Endothelial cell (in vitro differentiated cells): ENCODE data around the gene DOCK1. TPM values are rescaled to one million over a fixed set of nuclear protein-coding genes. Genes with fewer than 3 reads are reported as not detected.

ENCODE experiments used
- DNase-seq: peaks from one replicate; pipeline ENCODE4 v3.0.0; 2021; ENCODE audit warnings: low spot score
- H3K27ac Mint-ChIP-seq: one replicate; pipeline ENCODE4 v1.8.0; 2021; ENCODE audit warnings: mixed read lengths, inconsistent platforms; ENCODE audit not compliant: unreplicated experiment
- H3K27me3 Mint-ChIP-seq: one replicate; pipeline ENCODE4 v1.8.0; 2021; ENCODE audit warnings: mild to moderate bottlenecking, moderate library complexity, mixed read lengths, inconsistent platforms; ENCODE audit not compliant: unreplicated experiment
- H3K36me3 Mint-ChIP-seq: one replicate; pipeline ENCODE4 v1.8.0; 2021; ENCODE audit warnings: mild to moderate bottlenecking, low read depth, mixed read lengths, inconsistent platforms; ENCODE audit not compliant: unreplicated experiment
- H3K4me1 Mint-ChIP-seq: one replicate; pipeline ENCODE4 v1.8.0; 2021; ENCODE audit warnings: mild to moderate bottlenecking, mixed read lengths, inconsistent platforms; ENCODE audit not compliant: unreplicated experiment
- H3K4me3 Mint-ChIP-seq: one replicate; pipeline ENCODE4 v1.8.0; 2021; ENCODE audit warnings: mild to moderate bottlenecking, mixed read lengths, inconsistent platforms; ENCODE audit not compliant: unreplicated experiment
- H3K9me3 Mint-ChIP-seq: one replicate; pipeline ENCODE4 v1.8.0; 2021; ENCODE audit warnings: mixed read lengths, inconsistent platforms; ENCODE audit not compliant: unreplicated experiment
- CTCF ChIP-seq: fragments of 200-600 bp; sonication (generic); IDR thresholded peaks from one replicate; pipeline ENCODE4 v1.5.0; 2021; ENCODE audit warnings: antibody characterized with exemption; ENCODE audit not compliant: unreplicated experiment
- total RNA-seq: library from RNA; stranded (reverse); fragmentation: NEBNext Ultra II Directional; extraction: Animal tissue kit (Norgen Biotek cat#: 25700); gene quantifications from one replicate; pipeline ENCODE4 v1.2.1, GENCODE V29; 2021; ENCODE audit not compliant: unreplicated experiment

Gene DOCK1
- total RNA-seq, 1 donor from 2014 or later, result 116 TPM

DNA sequence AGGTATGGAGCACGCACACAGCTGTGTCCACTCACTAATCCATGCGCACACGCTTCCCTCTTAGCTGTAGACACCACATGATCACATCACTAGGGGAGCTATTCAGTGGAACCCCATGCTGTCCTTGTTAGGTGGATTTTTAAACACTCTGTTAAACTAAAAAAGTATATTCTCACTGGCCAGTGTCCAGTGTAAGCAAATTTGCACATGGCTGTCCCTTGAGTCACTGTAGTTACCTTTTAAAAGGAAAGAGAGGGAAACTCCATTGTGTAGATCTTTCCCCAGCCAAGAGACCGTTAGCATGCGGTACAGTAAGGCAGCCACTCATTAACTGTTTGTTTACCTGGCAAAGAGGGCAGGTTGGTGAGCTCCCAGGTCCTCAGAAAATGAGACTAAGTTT, 372.8 kb downstream of the DOCK1 start:
- no peak overlapping the region for H3K27ac Mint-ChIP-seq
- H3K4me1 Mint-ChIP-seq, result peaks cover 9% of the 10 kb centered on the region
- no peak for DNase-seq
- H3K36me3 Mint-ChIP-seq, result peaks cover 36% of the 10 kb centered on the region
- H3K4me3 Mint-ChIP-seq, result no peak overlapping the region
- no peak for TF ChIP-seq CTCF
- H3K9me3 Mint-ChIP-seq, result no peaks in the 10 kb centered on the region
- peaks cover 2% of the 10 kb centered on the region for H3K27me3 Mint-ChIP-seq

- Mint-ChIP-seq H3K36me3 (peaks cover 31% of the 10 kb centered on the region), H3K27ac (no peak overlapping the region), H3K27me3 (peaks cover 2% of the 10 kb centered on the region), H3K4me3 (no peak overlapping the region), H3K9me3 (no peaks in the 10 kb centered on the region), H3K4me1 (peaks cover 9% of the 10 kb centered on the region)
- TF ChIP-seq CTCF, result no peak
- DNase-seq, result no peak
Measured at GRCh38 chr10:127279334-127279774, 374.1 kb downstream of the DOCK1 start.

DNA sequence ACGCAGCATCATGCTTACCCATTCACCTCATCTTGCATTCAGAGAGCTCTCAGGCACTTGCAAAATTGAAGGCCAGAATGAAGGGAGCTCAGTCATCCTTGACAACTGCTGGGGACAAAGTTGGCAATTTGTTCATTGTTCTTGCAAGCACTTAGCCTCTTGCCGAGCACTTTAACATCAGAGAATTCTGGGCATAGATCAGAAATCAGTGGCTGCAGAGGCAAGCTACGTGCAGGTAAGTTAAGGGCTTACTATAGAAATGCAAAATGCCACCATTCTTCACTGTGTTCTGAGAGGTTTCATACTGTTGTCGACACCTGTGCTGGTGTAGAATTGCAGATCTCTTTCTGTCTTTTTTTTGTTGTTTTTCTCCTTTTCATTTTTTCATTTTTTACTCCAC, 375.2 kb downstream of the DOCK1 start:
- TF ChIP-seq CTCF, result no peak
- no peak overlapping the region for H3K4me3 Mint-ChIP-seq
- no peak for DNase-seq
- peaks cover 23% of the 10 kb centered on the region for H3K36me3 Mint-ChIP-seq
- peaks cover 9% of the 10 kb centered on the region for H3K4me1 Mint-ChIP-seq
- H3K9me3 Mint-ChIP-seq, result no peaks in the 10 kb centered on the region
- H3K27me3 Mint-ChIP-seq, result peaks cover 2% of the 10 kb centered on the region
- H3K27ac Mint-ChIP-seq, result no peak overlapping the region

GRCh38 chr10:127283017-127283416, 377.8 kb downstream of the DOCK1 start:
- Mint-ChIP-seq H3K36me3 (peaks cover 27% of the 10 kb centered on the region), H3K27me3 (no peaks in the 10 kb centered on the region), H3K4me3 (no peak overlapping the region), H3K4me1 (peaks cover 8% of the 10 kb centered on the region), H3K27ac (no peak overlapping the region), H3K9me3 (no peaks in the 10 kb centered on the region)
- no peak for DNase-seq
- no peak for TF ChIP-seq CTCF

DNA sequence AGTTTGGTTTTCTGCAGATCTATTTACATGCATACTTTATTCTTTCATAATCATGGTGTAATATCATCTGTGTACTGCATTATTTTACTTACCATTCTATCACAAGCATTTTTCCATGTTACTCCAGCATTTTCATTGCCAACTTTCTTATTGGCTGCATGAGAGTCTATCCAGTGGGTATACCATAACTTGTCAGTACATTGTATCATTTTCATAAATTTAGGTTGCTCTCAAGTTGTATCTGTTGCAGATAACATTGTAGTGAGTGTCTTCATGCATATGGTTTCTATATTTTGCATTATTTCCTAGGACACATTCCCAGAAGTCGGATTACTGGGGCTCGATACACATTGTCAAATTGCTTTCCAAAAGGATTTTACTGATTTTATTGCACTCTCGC, 378.3 kb downstream of the DOCK1 start:
- Mint-ChIP-seq H3K27me3 (no peaks in the 10 kb centered on the region), H3K4me3 (no peak overlapping the region), H3K9me3 (no peaks in the 10 kb centered on the region), H3K27ac (no peak overlapping the region), H3K36me3 (peaks cover 30% of the 10 kb centered on the region), H3K4me1 (peaks cover 3% of the 10 kb centered on the region)
- no peak for TF ChIP-seq CTCF
- DNase-seq, result no peak
